Adrenal gland (tissue), 5 donors: ENCODE data around the gene CALD1.

Source experiments
- POLR2A ChIP-seq, 2 donors: fragments of 450-650 bp; IDR thresholded peaks; one replicate each; pipeline ENCODE4 v1.6.1; 2017; ENCODE audit warnings: antibody characterized with exemption in 2 of 2, mild to moderate bottlenecking in 2 of 2, moderate library complexity in 1 of 2
- TF ChIP-seq, protein P1 (sequence below), 6 experiments: fragments of 450-650 bp in 4 of 6; fragments of 200-600 bp in 2 of 6; sonication (generic) in 1 of 6; IDR thresholded peaks; 1 replicate in 5 of 6; 2 replicates in 1 of 6; pipeline versions ENCODE4 v1.5.1 to v1.8.0; 2016 to 2021; ENCODE audit warnings: antibody characterized with exemption in 6 of 6, mild to moderate bottlenecking in 2 of 6, moderate library complexity in 1 of 6
- donor health status: DM: no; HTN: no; CAD: no.

DNA sequence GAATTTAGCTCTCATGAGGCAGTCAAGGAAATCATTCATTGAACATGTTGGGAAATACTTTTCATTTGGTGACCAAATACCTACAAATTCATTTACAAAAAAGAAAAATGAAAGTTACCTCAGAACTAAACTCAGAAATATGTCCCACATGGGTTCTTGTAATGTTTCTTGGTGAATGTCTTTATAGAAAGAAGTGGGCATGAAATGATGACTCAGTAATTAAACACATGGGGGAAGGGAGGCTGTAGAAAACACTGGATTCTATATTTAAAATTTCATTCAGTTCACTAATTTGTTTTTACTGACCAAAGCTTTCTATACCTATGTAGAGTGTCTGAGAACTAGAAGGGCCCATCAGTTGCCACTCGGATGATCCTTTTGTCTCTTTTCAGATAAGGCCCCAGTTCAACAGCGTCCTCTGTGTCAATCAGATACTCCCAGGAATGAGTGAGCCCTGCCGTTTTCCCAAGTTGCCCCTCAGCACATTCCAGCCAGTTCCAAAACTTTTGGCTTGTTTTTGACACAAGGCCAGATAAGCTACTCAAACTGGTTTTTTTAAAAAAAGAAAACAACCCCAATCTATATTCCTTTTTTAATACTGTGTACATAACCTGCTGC, 157.6 kb downstream of the CALD1 start:
- TF ChIP-seq, protein P1, sequence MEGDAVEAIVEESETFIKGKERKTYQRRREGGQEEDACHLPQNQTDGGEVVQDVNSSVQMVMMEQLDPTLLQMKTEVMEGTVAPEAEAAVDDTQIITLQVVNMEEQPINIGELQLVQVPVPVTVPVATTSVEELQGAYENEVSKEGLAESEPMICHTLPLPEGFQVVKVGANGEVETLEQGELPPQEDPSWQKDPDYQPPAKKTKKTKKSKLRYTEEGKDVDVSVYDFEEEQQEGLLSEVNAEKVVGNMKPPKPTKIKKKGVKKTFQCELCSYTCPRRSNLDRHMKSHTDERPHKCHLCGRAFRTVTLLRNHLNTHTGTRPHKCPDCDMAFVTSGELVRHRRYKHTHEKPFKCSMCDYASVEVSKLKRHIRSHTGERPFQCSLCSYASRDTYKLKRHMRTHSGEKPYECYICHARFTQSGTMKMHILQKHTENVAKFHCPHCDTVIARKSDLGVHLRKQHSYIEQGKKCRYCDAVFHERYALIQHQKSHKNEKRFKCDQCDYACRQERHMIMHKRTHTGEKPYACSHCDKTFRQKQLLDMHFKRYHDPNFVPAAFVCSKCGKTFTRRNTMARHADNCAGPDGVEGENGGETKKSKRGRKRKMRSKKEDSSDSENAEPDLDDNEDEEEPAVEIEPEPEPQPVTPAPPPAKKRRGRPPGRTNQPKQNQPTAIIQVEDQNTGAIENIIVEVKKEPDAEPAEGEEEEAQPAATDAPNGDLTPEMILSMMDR (IDR thresholded peaks at IDR 0.05) = no peak
- TF ChIP-seq POLR2A (IDR thresholded peaks at IDR 0.05) = no peak
